ENCODE measurements around the gene ADGRL3.

Gene ADGRL3

GRCh38 chr4:61864286-61864685 lies 664.2 kb downstream of the ADGRL3 start:
- Histone ChIP-seq H3K79me2 (ENCODE audit: insufficient read depth, low read length) (no peaks in the 10 kb centered on the region), H3K27me3 (ENCODE audit: insufficient read depth, low read length, poor library complexity) (no peaks in the 10 kb centered on the region), H3K36me3 (ENCODE audit: insufficient read depth, low read length) (no peaks in the 10 kb centered on the region), H2AFZ (ENCODE audit: low read depth, low read length) (no peak overlapping the region), H3K27ac (ENCODE audit: low read length) (no peak overlapping the region), H3K9ac (ENCODE audit: low read depth, low read length) (no peak overlapping the region), H4K20me1 (ENCODE audit: insufficient read depth, low read length) (no peaks in the 10 kb centered on the region), H3K9me3 (ENCODE audit: insufficient read depth, low read length, severe bottlenecking) (no peaks in the 10 kb centered on the region), H3K4me2 (ENCODE audit: insufficient read depth, low read length) (no peak overlapping the region), H3K4me1 (ENCODE audit: insufficient read depth, low read length) (no peaks in the 10 kb centered on the region), H3K4me3 (ENCODE audit: low read depth in 1 of 2, low read length in 2 of 2) (no peak overlapping the region)
- ATAC-seq (ENCODE audit: insufficient read depth, low read depth) (no peak), DNase-seq (no peak)
- no peak for TF ChIP-seq CTCF (IDR thresholded peaks at IDR 0.05; ENCODE audit: borderline replicate concordance, extremely low read depth, low read length, poor library complexity, severe bottlenecking)
- TF ChIP-seq EZH2 (IDR thresholded peaks at IDR 0.05; ENCODE audit: borderline replicate concordance, low read depth, low read length, severe bottlenecking) = no peak

- Histone ChIP-seq H3K4me2 (ENCODE audit: insufficient read depth, low read length) (no peak overlapping the region), H3K9me3 (ENCODE audit: insufficient read depth, low read length, severe bottlenecking) (no peaks in the 10 kb centered on the region), H3K4me3 (ENCODE audit: low read depth in 1 of 2, low read length in 2 of 2) (no peak overlapping the region), H3K4me1 (ENCODE audit: insufficient read depth, low read length) (no peaks in the 10 kb centered on the region), H3K36me3 (ENCODE audit: insufficient read depth, low read length) (no peaks in the 10 kb centered on the region), H3K79me2 (ENCODE audit: insufficient read depth, low read length) (no peaks in the 10 kb centered on the region), H3K9ac (ENCODE audit: low read depth, low read length) (no peak overlapping the region), H3K27me3 (ENCODE audit: insufficient read depth, low read length, poor library complexity) (no peaks in the 10 kb centered on the region), H2AFZ (ENCODE audit: low read depth, low read length) (no peak overlapping the region), H4K20me1 (ENCODE audit: insufficient read depth, low read length) (no peaks in the 10 kb centered on the region), H3K27ac (ENCODE audit: low read length) (no peak overlapping the region)
- TF ChIP-seq CTCF (IDR thresholded peaks at IDR 0.05; ENCODE audit: borderline replicate concordance, extremely low read depth, low read length, poor library complexity, severe bottlenecking) (no peak), EZH2 (IDR thresholded peaks at IDR 0.05; ENCODE audit: borderline replicate concordance, low read depth, low read length, severe bottlenecking) (no peak)
- no peak for DNase-seq
- no peak for ATAC-seq (ENCODE audit: insufficient read depth, low read depth)
Observed at GRCh38 chr4:61866378-61867030, 666.4 kb downstream of the ADGRL3 start.

- no peak overlapping the region for H2AFZ ChIP-seq (ENCODE audit: low read depth, low read length)
- DNase-seq (no peak), ATAC-seq (ENCODE audit: insufficient read depth, low read depth) (no peak)
- no peaks in the 10 kb centered on the region for H3K9me3 ChIP-seq (ENCODE audit: insufficient read depth, low read length, severe bottlenecking)
- no peak overlapping the region for H3K9ac ChIP-seq (ENCODE audit: low read depth, low read length)
- no peak overlapping the region for H3K4me3 ChIP-seq (ENCODE audit: low read depth in 1 of 2, low read length in 2 of 2)
- no peaks in the 10 kb centered on the region for H3K4me1 ChIP-seq (ENCODE audit: insufficient read depth, low read length)
- H4K20me1 ChIP-seq (ENCODE audit: insufficient read depth, low read length) = no peaks in the 10 kb centered on the region
- no peaks in the 10 kb centered on the region for H3K36me3 ChIP-seq (ENCODE audit: insufficient read depth, low read length)
- TF ChIP-seq EZH2 (IDR thresholded peaks at IDR 0.05; ENCODE audit: borderline replicate concordance, low read depth, low read length, severe bottlenecking) (no peak), CTCF (IDR thresholded peaks at IDR 0.05; ENCODE audit: borderline replicate concordance, extremely low read depth, low read length, poor library complexity, severe bottlenecking) (no peak)
- no peak overlapping the region for H3K4me2 ChIP-seq (ENCODE audit: insufficient read depth, low read length)
- H3K27ac ChIP-seq (ENCODE audit: low read length) = no peak overlapping the region
- H3K27me3 ChIP-seq (ENCODE audit: insufficient read depth, low read length, poor library complexity) = no peaks in the 10 kb centered on the region
- no peaks in the 10 kb centered on the region for H3K79me2 ChIP-seq (ENCODE audit: insufficient read depth, low read length)
Observed at GRCh38 chr4:61872983-61873382, 672.9 kb downstream of the ADGRL3 start.
